AG09309 (cell line): Measurements from ENCODE around the gene DMRT1.

Experiments used
- DNase-seq: peaks from one replicate; pipeline ENCODE4 v3.0.0-alpha.2; 2010; ENCODE audit warnings: low read depth
- H3K4me3 ChIP-seq: 2 replicates; pipeline ENCODE4 v1.5.1; 2011; ENCODE audit warnings: mild to moderate bottlenecking, low read depth, low read length, moderate library complexity; ENCODE audit not compliant: control insufficient read depth
- TF ChIP-seq, protein P1 (sequence below): IDR thresholded peaks from 2 replicates; pipeline ENCODE4 v1.5.1; 2011; ENCODE audit warnings: mild to moderate bottlenecking, low read depth, low read length, inconsistent platforms; ENCODE audit not compliant: insufficient read depth, control insufficient read depth; ENCODE audit errors: missing control alignments

DMRT1 gene

DNA sequence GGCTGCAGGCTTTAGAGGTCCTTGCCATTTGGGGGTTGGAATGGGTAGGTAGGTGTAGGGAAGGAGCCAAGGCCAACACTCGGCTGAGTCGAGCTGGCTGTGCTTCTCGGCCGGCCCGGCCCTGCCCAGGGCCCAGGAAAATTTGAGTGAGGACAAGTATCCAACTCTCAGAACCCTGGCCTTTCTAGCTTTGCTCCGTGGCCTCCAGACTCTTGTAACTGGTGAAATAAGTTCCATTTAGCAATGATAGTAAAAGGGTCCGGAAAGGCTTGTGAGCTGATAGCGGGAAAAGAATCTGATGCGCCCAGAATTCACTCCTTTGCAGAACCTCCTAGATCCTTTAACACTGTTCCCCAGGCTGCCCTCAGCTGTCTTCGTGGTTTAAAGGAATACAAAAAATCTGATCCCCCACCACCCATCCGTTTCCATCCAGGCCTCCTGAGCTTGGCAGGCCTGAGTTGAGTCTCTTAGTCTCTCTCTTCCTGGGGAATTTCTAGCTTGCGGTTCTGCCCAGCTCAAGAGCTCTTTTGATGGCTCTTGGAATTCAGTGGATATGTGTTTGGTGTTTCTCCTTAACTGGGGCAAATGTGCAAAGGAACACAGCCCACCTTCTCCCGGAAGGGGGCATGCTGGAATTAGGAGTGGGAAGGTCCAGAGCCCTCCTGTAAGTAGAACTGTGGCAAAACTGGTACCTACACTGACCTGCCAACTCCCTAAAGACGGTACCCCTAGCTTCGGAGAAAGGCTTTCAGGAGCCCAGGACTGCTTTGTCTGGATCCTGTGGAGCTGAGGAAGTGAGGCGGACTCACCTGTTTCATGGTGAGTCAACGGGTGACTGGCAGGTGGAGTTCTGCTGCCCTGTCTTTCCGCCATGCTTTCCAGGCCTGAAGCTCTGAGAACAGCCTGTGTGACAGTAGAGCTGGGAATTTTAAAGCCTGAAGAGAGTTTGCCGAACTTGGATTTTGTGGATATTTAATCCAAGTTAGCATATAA lies 136.6 kb downstream of the DMRT1 start:
- H3K4me3 ChIP-seq, result no peak overlapping the region
- no peak for DNase-seq
- TF ChIP-seq, protein P1, sequence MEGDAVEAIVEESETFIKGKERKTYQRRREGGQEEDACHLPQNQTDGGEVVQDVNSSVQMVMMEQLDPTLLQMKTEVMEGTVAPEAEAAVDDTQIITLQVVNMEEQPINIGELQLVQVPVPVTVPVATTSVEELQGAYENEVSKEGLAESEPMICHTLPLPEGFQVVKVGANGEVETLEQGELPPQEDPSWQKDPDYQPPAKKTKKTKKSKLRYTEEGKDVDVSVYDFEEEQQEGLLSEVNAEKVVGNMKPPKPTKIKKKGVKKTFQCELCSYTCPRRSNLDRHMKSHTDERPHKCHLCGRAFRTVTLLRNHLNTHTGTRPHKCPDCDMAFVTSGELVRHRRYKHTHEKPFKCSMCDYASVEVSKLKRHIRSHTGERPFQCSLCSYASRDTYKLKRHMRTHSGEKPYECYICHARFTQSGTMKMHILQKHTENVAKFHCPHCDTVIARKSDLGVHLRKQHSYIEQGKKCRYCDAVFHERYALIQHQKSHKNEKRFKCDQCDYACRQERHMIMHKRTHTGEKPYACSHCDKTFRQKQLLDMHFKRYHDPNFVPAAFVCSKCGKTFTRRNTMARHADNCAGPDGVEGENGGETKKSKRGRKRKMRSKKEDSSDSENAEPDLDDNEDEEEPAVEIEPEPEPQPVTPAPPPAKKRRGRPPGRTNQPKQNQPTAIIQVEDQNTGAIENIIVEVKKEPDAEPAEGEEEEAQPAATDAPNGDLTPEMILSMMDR, result no peak

DNA sequence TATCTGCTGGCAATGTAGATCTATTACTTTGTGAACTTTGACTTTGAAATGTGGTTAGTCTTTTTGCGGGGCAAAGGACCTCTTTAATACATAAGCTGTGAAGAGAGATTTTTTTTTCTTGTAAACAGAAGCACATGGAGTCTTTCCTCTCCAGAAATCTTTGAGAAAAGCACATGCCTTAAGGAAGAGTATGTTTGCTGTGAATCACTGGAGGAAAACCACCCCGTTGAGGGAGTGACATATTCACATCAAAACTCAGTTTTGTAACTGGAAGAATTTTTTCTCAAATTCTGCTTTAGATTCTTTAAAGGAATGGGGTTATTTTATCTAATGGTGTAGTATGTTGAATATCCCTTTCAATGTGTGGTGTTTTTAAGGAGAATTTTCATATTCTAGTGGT lies 138.5 kb downstream of the DMRT1 start:
- TF ChIP-seq, protein P1, result no peak
- H3K4me3 ChIP-seq, result no peak overlapping the region
- DNase-seq, result no peak

DNA sequence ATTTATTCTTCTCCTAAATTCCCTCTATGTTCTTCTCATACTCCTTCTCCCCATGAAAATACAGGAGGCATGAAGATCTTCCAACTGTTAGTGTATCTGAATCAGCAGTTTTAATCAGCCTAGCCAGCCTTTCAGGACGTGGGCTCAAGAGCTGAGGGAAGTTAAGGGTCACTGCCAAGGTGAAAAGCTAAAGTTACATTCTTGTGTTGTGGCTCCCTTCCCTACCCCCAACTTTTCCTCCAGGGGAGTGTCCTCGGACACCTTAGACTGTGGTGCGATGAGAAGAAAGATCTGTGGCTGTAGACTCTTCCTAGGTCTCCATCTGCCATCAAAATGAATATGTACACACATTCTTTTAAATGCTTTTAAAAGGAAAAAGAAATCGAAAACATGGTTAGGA lies 139.1 kb downstream of the DMRT1 start:
- no peak overlapping the region for H3K4me3 ChIP-seq
- no peak for DNase-seq
- TF ChIP-seq, protein P1, result no peak

DNA sequence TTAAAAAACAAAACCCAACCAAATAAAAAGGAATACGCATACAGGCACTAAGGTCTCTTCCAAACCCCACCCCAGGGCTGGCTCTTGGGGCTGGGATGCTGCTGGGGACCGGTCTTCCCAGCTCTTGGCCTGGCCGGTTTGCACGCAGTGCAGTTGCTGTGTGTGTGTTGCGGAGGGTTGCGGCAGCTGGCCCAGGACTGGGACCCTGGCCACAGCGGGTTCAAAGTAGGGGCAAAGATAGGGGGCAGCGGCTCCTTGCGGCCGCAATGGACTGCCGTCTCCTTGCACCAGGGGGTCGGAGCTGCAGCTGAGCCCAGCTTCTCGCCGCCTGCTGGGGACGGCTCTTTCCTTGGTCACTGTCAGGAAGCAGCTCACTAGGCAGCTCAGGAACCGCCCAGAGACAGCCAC lies 140.0 kb downstream of the DMRT1 start:
- TF ChIP-seq, protein P1, result no peak
- no peak for DNase-seq
- no peak overlapping the region for H3K4me3 ChIP-seq

DNA sequence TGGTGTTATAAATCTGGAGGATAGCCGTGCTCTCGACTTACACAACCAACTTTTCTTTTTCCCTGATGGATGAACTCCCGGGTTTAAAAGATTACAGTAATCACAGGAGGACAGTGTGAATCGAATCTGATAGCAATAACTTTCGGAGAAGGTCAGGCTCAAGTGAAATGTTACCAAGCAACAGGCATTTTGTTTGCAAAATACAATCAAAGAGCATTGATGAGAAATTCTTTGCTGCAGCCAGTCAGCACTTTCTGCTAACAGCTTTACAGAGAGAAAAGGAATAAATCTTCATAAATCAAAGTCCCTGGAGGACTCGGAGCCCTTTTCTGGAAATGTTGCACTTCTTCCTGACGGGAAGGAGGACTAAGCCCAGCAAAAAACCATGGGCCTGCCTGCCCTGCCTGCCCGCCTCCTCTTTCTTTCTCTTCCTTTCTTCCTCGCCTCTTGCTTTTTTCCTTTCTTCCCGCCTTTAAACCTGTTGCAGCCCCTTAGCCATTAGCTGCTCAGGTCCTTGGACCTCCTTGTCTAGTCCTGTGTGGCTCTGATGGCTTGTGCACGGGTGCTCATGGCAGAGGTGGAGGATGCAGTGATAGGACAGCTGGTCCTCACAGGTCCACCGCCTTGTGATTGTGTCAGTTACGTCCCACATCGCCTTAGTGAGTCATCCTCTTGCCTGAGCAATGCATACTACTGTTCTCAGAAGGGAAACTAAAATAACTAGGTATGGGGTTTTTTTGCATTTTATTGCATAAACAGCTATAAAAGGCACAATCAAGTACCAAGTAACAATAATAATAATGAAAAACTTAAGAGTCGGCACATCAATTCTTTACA lies 141.1 kb downstream of the DMRT1 start:
- DNase-seq, result no peak
- no peak overlapping the region for H3K4me3 ChIP-seq
- TF ChIP-seq, protein P1, result no peak

DNA sequence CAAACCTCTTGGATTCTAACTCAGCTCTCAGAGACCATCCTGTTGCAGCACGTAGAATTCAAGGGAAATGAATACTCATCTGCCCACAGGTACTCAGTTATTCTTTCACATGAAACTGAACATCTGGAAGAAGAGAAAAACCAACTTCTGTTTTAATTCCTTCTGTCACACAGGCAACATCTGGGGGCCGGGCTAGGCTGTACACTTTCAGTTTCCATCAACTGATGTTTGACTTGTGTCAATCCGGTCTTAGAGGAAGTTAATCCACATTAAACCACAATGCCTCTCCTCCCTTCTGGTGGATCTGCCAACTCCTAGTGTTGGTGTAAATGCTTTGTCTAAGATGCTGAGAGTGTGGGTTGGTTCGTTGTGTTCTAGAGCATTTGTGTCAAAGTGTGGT lies 152.5 kb downstream of the DMRT1 start:
- TF ChIP-seq, protein P1, result no peak
- no peak overlapping the region for H3K4me3 ChIP-seq
- no peak for DNase-seq
